Liver (tissue), 9 donors: ENCODE measurements around the gene IFTAP. TPM values are rescaled to one million over a fixed set of nuclear protein-coding genes. Genes with fewer than 3 reads are reported as not detected.

ENCODE experiments used
- DNase-seq: peaks from one replicate; pipeline ENCODE4 v3.0.0-alpha.2; 2017; ENCODE audit warnings: low spot score
- H3K27ac ChIP-seq, 2 donors: one replicate each; pipeline ENCODE4 v1.7.0; 2013; ENCODE audit warnings: inconsistent platforms in 2 of 2, low read length in 2 of 2, control low read depth in 1 of 2, low read depth in 1 of 2, mild to moderate bottlenecking in 1 of 2
- H3K27me3 ChIP-seq, 4 donors: one replicate each; pipeline versions ENCODE4 v1.6.1 to v1.7.0; 2013; ENCODE audit warnings: low read length in 3 of 4, inconsistent platforms in 1 of 4, mild to moderate bottlenecking in 1 of 4, moderate library complexity in 1 of 4; ENCODE audit not compliant: control insufficient read depth in 4 of 4, insufficient read depth in 4 of 4
- H3K36me3 ChIP-seq, 4 donors: one replicate each; pipeline versions ENCODE4 v1.6.1 to v1.7.0; 2013; ENCODE audit warnings: low read length in 3 of 4, mild to moderate bottlenecking in 3 of 4, low read depth in 1 of 4, moderate library complexity in 1 of 4; ENCODE audit not compliant: control insufficient read depth in 4 of 4, insufficient read depth in 3 of 4
- H3K4me1 ChIP-seq, 4 donors: one replicate each; pipeline versions ENCODE4 v1.6.1 to v1.7.0; 2013; ENCODE audit warnings: low read length in 3 of 4, mild to moderate bottlenecking in 3 of 4, moderate library complexity in 1 of 4; ENCODE audit not compliant: control insufficient read depth in 4 of 4, insufficient read depth in 4 of 4
- H3K4me3 ChIP-seq, 3 donors: one replicate each; pipeline versions ENCODE4 v1.6.1 to v1.7.0; 2013; ENCODE audit warnings: low read length in 3 of 3, control low read depth in 1 of 3, low read depth in 1 of 3, mild to moderate bottlenecking in 1 of 3
- H3K9ac ChIP-seq, 2 donors: one replicate each; pipeline ENCODE4 v1.7.0; 2013; ENCODE audit warnings: low read length in 2 of 2, mild to moderate bottlenecking in 2 of 2, moderate library complexity in 2 of 2, control low read depth in 1 of 2, low read depth in 1 of 2
- H3K9me3 ChIP-seq, 4 donors: one replicate each; pipeline versions ENCODE4 v1.6.1 to v1.7.0; 2013; ENCODE audit warnings: low read length in 3 of 4; ENCODE audit not compliant: control insufficient read depth in 4 of 4
- EGR1 ChIP-seq, 2 donors: IDR thresholded peaks; 2 replicates each; pipeline ENCODE4 v1.6.1; 2016 to 2018; ENCODE audit warnings: antibody characterized with exemption in 2 of 2, low read depth in 2 of 2
- FOXA1 ChIP-seq: IDR thresholded peaks from 2 replicates; pipeline ENCODE4 v1.6.1; 2016; ENCODE audit warnings: antibody characterized with exemption
- FOXA2 ChIP-seq: IDR thresholded peaks from 2 replicates; pipeline ENCODE4 v1.6.1; 2016; ENCODE audit warnings: antibody characterized with exemption
- GABPA ChIP-seq, 2 donors: IDR thresholded peaks in 1 of 2; conservative IDR thresholded peaks in 1 of 2; 2 replicates each; pipeline ENCODE4 v1.6.1; 2016; ENCODE audit warnings: antibody characterized with exemption in 2 of 2, mild to moderate bottlenecking in 1 of 2, moderate library complexity in 1 of 2
- HNF4A ChIP-seq, 2 donors: conservative IDR thresholded peaks; 2 replicates each; pipeline ENCODE4 v1.6.1; 2016; ENCODE audit warnings: antibody characterized with exemption in 2 of 2, mild to moderate bottlenecking in 2 of 2
- HNF4G ChIP-seq: IDR thresholded peaks from 2 replicates; pipeline ENCODE4 v1.6.1; 2016; ENCODE audit warnings: antibody characterized with exemption
- JUND ChIP-seq, 2 donors: IDR thresholded peaks; 2 replicates each; pipeline ENCODE4 v1.6.1; 2016; ENCODE audit warnings: antibody characterized with exemption in 2 of 2
- NR2F2 ChIP-seq: IDR thresholded peaks from 2 replicates; pipeline ENCODE4 v1.6.1; 2016; ENCODE audit warnings: antibody characterized with exemption
- RAD21 ChIP-seq, 2 donors: IDR thresholded peaks; 2 replicates each; pipeline ENCODE4 v1.6.1; 2016; ENCODE audit warnings: antibody characterized with exemption in 2 of 2, mild to moderate bottlenecking in 2 of 2
- RXRA ChIP-seq, 2 donors: IDR thresholded peaks; 2 replicates each; pipeline ENCODE4 v1.6.1; 2017 to 2018; ENCODE audit warnings: antibody characterized with exemption in 2 of 2, mild to moderate bottlenecking in 1 of 2
- SP1 ChIP-seq: IDR thresholded peaks from 2 replicates; pipeline ENCODE4 v1.6.1; 2018; ENCODE audit warnings: antibody characterized with exemption, mild to moderate bottlenecking
- TAF1 ChIP-seq: conservative IDR thresholded peaks from 2 replicates; pipeline ENCODE4 v1.6.1; 2016; ENCODE audit warnings: antibody characterized with exemption, mild to moderate bottlenecking
- YY1 ChIP-seq: IDR thresholded peaks from 2 replicates; pipeline ENCODE4 v1.6.1; 2016; ENCODE audit warnings: antibody characterized with exemption, mild to moderate bottlenecking
- WGBS: extraction: QIAGEN DNeasy Blood & Tissue Kit; methylation state at CpG from one replicate; pipeline ENCODE4 v1.1.7; 2013; 5-methylcytosine and 5-hydroxymethylcytosine counted together
- polyA plus RNA-seq, 2 donors: library from polyadenylated mRNA; stranded (reverse) in 1 of 2; unstranded in 1 of 2; fragments of 200-250 nt in 1 of 2; fragments of >200 nt in 1 of 2; fragmentation: Nextera tagmentation in 1 of 2; extraction: Ambion mirVana in 1 of 2; gene quantifications; one replicate each; pipeline versions ENCODE4 v1.2.1 to v1.2.3, GENCODE V29; 2013 to 2015
- total RNA-seq, 2 donors: library from RNA; depleted of rRNA; stranded (reverse); fragments of >200 nt; gene quantifications; one replicate each; pipeline ENCODE4 v1.2.3, GENCODE V29; 2014
- TF ChIP-seq, protein P1 (sequence below): IDR thresholded peaks from 2 replicates; pipeline ENCODE4 v1.6.1; 2016; ENCODE audit warnings: antibody characterized with exemption
- TF ChIP-seq, protein P2 (sequence below): IDR thresholded peaks from 2 replicates; pipeline ENCODE4 v1.6.1; 2016; ENCODE audit warnings: antibody characterized with exemption, mild to moderate bottlenecking
- TF ChIP-seq, protein P3 (sequence below): IDR thresholded peaks from 2 replicates; pipeline ENCODE4 v1.6.1; 2016; ENCODE audit warnings: antibody characterized with exemption
- TF ChIP-seq, protein P4 (sequence below): fragments of 150-350 bp; IDR thresholded peaks from 2 replicates; pipeline ENCODE4 v1.5.1; 2017; ENCODE audit warnings: improper control_type of control experiment, low read depth, low read length; ENCODE audit not compliant: missing input control
- donor health status: healthy.
- donor health status: healthy.
- donor health status: healthy.
- donor health status: healthy.
- donor health status: healthy.

IFTAP gene
- total and polyA plus RNA-seq, 4 donors = 9.5 to 10.2 (median 9.7) TPM

DNA sequence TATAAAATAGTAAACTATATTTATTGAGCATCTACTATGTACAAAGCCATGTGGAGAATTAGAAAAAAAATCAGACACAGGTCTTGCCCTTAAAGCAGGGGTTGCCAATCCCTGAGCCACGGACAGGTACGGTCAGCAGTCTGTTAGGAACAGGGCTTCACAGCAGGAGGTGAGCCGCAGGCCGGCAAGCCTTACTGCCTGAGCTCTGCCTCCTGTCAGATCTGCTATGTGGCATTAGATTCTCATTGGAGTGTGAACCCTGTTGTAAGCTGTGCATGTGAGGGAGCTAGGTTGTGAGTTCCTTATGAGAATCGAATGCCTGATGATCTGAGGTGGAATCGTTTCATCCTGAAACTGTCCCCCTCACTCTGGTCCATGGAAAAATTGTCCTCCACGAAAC, 5.9 kb downstream of the IFTAP start:
- no peaks in the 10 kb centered on the region for H3K9me3 ChIP-seq
- 94% methylated on average over 7 of the region's 7 CpGs for WGBS

DNA sequence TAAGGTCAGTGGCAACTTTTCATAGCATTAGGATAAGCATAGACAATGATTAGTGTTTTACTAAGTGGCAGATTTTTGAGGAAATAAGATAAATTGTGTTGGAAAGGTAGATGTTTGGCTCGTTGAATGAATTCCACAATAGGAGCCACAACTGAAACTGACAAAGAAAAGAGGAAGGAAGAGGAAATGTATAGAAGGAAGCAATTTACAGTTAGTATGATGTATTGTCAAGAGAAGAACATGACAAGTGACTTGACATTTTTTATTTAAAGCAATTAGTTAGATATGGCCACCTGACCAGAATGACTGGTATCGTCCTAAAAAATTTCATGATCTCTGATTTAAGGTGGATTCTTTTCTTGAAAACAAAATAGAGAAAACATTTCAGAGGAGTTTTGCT, 6.9 kb downstream of the IFTAP start:
- Histone ChIP-seq H3K9me3 (no peaks in the 10 kb centered on the region), H3K4me3 (no peak overlapping the region), H3K9ac (no peak overlapping the region), H3K4me1 (no peaks in the 10 kb centered on the region), H3K27me3 (no peaks in the 10 kb centered on the region), H3K27ac (no peak overlapping the region), H3K36me3 (no peaks in the 10 kb centered on the region)
- TF ChIP-seq SP1 (no peak), NR2F2 (no peak), HNF4G (no peak), YY1 (no peak)
- no peak for DNase-seq
- 81% methylated on average over 2 of the region's 2 CpGs for WGBS

More for the DNA sequence above, 5.9 kb downstream of the IFTAP start:
- Histone ChIP-seq H3K4me1 (peaks cover 1 to 3% (median 3%) of the 10 kb centered on the region in 4 donors), H3K4me3 (no peak overlapping the region), H3K9ac (no peak overlapping the region), H3K27ac (no peak overlapping the region), H3K27me3 (no peaks in the 10 kb centered on the region), H3K36me3 (no peaks in the 10 kb centered on the region)
- TF ChIP-seq YY1 (no peak), EGR1 (IDR thresholded peaks at IDR 0.05; ENCODE audit: low read depth in 2 of 2) (no peak), HNF4G (no peak), JUND (IDR thresholded peaks at IDR 0.05) (no peak), RXRA (IDR thresholded peaks at IDR 0.05) (no peak), SP1 (no peak), RAD21 (IDR thresholded peaks at IDR 0.05) (no peak), GABPA (IDR thresholded peaks at IDR 0.05 in 1 of 2, conservative IDR thresholded peaks at IDR 0.05 in 1 of 2) (no peak), NR2F2 (no peak), FOXA2 (no peak), FOXA1 (no peak), TAF1 (no peak), HNF4A (conservative IDR thresholded peaks at IDR 0.05) (no peak)
- TF ChIP-seq, protein P1, sequence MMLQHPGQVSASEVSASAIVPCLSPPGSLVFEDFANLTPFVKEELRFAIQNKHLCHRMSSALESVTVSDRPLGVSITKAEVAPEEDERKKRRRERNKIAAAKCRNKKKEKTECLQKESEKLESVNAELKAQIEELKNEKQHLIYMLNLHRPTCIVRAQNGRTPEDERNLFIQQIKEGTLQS = no peak
- TF ChIP-seq, protein P2, sequence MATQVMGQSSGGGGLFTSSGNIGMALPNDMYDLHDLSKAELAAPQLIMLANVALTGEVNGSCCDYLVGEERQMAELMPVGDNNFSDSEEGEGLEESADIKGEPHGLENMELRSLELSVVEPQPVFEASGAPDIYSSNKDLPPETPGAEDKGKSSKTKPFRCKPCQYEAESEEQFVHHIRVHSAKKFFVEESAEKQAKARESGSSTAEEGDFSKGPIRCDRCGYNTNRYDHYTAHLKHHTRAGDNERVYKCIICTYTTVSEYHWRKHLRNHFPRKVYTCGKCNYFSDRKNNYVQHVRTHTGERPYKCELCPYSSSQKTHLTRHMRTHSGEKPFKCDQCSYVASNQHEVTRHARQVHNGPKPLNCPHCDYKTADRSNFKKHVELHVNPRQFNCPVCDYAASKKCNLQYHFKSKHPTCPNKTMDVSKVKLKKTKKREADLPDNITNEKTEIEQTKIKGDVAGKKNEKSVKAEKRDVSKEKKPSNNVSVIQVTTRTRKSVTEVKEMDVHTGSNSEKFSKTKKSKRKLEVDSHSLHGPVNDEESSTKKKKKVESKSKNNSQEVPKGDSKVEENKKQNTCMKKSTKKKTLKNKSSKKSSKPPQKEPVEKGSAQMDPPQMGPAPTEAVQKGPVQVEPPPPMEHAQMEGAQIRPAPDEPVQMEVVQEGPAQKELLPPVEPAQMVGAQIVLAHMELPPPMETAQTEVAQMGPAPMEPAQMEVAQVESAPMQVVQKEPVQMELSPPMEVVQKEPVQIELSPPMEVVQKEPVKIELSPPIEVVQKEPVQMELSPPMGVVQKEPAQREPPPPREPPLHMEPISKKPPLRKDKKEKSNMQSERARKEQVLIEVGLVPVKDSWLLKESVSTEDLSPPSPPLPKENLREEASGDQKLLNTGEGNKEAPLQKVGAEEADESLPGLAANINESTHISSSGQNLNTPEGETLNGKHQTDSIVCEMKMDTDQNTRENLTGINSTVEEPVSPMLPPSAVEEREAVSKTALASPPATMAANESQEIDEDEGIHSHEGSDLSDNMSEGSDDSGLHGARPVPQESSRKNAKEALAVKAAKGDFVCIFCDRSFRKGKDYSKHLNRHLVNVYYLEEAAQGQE = no peak
- TF ChIP-seq, protein P3, sequence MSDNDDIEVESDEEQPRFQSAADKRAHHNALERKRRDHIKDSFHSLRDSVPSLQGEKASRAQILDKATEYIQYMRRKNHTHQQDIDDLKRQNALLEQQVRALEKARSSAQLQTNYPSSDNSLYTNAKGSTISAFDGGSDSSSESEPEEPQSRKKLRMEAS = no peak
- TF ChIP-seq, protein P4, sequence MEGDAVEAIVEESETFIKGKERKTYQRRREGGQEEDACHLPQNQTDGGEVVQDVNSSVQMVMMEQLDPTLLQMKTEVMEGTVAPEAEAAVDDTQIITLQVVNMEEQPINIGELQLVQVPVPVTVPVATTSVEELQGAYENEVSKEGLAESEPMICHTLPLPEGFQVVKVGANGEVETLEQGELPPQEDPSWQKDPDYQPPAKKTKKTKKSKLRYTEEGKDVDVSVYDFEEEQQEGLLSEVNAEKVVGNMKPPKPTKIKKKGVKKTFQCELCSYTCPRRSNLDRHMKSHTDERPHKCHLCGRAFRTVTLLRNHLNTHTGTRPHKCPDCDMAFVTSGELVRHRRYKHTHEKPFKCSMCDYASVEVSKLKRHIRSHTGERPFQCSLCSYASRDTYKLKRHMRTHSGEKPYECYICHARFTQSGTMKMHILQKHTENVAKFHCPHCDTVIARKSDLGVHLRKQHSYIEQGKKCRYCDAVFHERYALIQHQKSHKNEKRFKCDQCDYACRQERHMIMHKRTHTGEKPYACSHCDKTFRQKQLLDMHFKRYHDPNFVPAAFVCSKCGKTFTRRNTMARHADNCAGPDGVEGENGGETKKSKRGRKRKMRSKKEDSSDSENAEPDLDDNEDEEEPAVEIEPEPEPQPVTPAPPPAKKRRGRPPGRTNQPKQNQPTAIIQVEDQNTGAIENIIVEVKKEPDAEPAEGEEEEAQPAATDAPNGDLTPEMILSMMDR = no peak
- no peak for DNase-seq
